ENCODE measurements around the gene TREML2.

- TF ChIP-seq CTCF (IDR thresholded peaks at IDR 0.05 in 4 of 5, conservative IDR thresholded peaks at IDR 0.05 in 1 of 5): no peak
- no peak for TF ChIP-seq POLR2A (IDR thresholded peaks at IDR 0.05)
These were observed 33.6 kb downstream of the TREML2 start for GRCh38 chr6:41167173-41167963.
